GM18498 (cell line): ENCODE results near the gene RYR1.
"Not testable (repeated sequence)": the region's sequence is repeated elsewhere in the genome, so short reads cannot be mapped to it uniquely, and the experiment has no call there.

Source experiments
- ATAC-seq: cut with Tn5 transposase; IDR thresholded peaks from one replicate; pipeline ENCODE4 v1.9.1; 2021; ENCODE audit warnings: mild to moderate bottlenecking, moderate library complexity; ENCODE audit not compliant: unreplicated experiment

Gene RYR1

DNA sequence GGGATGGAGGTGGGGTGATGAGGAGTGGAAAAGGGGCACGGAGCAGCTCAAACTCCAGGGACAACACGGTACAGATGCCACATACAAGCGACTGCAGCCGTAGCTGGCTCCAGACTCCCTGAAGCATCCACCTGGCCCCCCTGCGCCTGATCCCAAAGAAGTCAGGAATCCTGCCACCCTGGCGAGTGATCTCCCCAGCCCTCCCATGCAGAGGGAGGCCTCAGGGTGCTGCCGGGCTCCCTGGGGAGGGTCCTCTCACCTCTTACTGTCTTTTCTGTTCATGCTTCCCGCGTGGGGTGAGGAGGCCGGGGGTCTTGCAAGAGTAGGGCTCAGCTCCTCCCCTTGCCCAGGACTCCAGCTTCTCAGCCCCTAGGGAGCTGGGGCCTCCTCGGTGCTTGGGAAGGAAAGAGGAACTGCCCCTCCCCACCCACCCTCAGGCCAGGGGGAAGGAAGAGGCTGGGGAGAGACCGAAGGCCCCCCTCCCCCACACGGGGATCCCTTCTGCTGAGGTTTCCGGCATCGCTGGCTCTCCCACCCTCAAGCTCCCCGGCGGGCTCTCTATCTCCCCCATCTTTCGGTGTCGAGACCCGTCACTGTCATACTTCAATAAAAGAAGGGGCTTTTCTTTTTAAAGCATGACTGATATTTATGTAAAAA, 7.6 kb upstream of the RYR1 start, which contains the start of gene RASGRP4:
RASGRP4 (minus strand) TSS at position 410 of the 657 bp plus-strand sequence; CDS start at position 282, 128 bp downstream.
- ATAC-seq = no peak

DNA sequence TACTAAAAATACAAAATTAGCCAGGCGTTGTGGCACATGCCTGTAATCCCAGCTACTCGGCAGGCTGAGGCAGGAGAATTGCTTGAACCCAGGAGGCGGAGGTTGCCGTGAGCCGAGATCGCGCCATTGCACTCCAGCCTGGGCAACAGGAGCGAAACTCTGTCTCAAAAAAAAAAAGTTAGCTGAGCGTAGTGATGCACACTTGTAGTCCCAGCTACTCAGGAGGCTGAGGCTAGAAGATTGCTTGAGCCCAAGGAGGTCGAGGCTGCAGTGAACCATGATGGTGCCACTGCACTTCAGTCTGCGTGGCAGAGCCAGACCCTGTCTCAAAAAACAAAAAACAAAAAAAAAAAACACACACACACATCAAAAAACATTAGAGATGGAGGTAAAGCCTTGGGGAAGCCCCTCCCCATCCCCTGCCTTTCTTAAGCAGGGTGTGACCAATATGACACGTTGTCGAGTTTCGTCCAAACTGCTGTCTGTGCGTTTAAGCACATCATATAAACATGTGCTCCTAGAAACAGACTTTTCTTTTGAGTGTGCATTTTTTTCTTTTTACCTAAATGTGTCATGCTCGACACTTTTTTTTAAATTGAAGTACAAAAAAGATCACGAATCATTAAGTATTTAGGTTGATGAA, 6.3 kb upstream of the RYR1 start:
- ATAC-seq = not testable (repeated sequence)

DNA sequence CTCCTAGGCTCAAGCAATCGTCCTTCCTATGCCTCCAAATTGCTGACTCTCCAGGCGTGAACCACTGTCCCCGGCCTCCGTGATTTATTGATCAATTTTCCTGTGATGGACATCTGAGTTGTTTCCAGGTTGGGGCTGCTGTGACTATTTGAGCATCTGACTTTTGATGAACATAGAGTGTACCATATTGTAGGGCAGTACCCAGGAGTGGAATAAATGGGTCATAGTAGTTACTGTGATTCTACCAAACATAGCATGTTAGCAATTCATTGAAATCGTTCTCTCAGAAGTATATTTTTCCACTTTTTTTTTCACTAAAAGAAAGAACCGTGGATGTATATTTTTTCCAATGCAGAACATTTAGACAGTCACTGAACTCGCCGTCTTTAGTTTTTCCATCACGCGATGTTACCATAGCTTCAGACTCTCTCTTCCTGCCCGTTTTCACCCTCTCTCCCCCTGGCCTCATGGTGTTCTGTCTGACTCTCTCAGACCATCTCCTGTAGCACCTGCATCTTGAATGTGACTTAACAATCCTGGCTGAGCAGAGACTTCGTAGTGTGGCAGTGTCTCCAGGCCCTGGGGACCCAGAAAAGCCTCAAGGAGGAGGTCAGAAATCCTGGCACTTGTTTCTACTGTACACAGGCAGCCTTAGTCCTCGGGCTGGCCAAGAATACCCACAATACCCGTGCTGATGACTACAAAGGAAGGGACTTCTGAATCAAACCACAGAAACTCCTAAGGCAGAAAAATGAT, 4.3 kb upstream of the RYR1 start:
- no peak for ATAC-seq

DNA sequence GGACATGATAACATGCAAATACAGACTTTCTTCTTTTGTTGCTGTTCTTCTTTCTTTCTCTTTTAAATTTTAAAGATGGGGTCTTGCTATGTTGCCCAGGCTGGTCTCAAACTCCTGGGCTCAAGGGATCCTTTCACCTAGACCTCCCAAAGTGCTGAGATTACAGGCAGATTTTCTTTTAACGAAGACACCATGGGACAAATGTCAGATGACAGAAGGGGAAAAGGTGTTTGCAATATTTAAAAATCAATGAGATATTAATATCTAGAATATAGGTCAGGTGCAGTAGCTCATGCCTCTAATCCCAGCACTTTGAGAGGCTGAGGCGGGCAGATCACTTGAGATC, 3.7 kb upstream of the RYR1 start:
- no peak for ATAC-seq

DNA sequence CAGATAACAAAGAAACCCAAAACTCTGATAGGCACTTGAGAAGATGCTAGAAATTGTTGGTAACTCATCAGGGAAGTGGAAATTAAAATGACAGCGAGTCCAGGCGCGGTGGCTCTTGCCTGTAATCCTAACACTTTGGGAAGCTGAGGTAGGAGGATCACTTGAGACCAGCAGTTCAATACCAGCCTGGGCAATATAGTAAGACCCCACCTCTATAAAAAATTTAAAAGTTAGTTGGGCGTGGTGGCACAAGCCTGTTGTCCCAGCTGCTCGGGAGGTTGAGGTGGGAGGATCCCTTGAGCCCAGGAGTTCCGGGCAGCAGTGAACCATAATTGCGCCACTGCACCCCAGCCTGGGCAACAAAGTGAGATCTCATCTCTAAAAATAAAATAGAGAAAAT, 2.6 kb upstream of the RYR1 start:
- ATAC-seq = no peak

DNA sequence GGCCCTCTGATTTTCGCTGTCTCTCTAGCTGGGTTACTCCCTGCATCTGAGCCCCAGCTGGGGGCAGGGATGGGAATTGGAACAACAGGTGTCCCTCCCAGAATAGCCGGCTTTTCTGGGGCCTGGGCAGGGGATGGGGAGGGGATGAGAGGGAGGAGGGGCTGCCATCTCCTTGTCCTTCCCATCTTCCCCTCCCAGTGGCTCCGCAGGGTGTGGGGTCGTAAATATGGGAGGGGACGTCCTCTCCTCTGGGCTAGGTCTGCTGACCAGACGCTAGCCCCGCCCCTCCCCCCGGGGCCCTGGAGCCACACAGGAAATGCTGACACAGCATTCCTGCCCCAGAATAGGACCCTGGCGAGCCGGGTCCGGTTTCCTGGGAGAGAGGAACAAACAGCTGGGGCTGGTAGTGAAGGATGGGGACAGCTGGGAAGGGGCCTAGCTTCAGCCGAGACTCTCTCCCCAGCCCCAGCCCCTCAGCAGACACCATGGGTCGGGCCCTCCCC, 1.1 kb downstream of the RYR1 start:
- ATAC-seq = no peak

DNA sequence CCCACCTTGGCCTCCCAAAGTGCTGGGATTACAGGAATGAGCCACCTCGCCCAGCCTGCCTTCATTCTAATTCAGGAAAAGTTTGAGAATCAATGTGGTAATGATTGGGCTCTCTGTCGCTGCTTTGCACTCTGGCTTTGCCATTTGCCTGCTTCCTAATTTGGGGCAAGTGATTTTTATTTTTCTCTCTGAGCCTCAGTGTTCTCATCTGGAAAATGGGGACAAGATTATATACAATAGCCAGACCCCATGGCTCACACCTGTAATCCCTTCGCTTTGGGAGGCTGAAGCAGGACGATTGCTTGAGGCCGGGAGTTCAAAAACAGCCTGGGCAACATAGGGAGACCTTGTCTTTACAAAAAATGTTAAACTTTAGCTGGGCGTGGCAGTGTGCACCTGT, 3.8 kb downstream of the RYR1 start:
- ATAC-seq = no peak

DNA sequence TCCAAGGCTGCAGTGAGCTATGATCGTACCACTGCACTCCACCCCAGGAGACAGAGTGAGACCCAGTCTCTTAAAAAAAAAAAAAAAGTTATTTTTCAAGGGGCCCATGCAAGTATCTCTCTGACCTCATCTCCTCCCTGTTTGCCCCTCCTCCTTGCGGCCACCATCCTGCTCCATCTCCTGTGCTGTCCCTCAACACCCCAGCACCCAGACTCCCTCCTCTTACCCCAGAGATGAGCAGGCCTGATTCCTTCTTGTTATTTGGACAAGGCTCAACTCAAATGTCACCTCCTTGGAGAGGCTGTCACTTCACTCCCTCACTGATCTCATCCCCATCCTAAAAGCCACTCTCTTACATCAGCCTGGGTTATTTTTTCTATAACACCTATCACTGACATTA, 4.4 kb downstream of the RYR1 start:
- no peak for ATAC-seq

DNA sequence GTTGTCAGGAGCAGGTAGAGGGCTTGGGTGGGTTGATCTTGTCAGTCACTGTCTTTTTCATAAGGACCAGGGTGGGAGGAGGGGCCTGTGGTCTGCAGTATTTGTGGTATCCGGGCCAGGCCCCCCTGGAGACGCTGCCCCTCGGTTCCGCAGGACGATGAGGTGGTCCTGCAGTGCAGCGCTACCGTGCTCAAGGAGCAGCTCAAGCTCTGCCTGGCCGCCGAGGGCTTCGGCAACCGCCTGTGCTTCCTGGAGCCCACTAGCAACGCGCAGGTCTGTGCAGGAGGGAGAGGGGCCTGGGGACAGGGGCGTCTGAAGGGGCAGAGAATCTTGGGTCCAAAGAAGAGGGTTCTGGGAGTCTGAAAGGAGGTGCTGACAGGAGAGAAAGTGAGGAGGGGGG, 7.1 kb downstream of the RYR1 start:
- ATAC-seq = no peak

DNA sequence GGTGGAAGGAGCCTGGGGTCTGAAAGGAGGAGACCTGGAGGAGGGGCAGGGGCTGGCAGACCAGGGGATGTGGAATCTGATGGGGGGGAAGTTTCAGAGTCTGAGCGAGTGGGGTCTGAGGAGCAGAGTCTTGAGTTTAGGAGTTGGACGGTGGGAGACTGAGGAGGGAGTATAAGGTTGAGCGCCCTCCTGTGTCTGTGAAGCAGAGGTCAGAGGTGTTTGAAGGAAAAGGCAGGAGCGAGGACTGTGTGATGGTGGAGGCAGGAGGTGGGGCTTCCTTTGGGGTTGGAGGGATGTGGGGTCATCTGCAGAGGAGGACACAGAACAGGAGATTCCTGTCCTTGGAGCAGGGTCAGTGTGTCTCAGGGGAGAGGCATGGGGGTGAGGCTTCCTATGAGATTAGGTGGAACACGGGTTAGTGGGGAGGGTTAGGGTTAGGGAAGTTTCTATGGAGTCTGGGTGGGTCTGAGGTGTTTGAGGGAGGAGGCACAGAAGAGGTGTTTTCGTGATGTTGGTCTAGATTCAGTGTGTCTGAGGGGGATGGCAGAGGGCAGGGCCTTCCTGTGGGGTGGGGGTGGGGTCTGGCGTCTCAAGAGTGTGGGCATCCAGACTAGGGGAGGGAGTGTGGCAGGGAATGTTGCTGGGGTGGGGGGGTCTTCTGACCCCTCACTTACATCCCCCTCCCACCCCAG, 8.3 kb downstream of the RYR1 start:
- no peak for ATAC-seq

DNA sequence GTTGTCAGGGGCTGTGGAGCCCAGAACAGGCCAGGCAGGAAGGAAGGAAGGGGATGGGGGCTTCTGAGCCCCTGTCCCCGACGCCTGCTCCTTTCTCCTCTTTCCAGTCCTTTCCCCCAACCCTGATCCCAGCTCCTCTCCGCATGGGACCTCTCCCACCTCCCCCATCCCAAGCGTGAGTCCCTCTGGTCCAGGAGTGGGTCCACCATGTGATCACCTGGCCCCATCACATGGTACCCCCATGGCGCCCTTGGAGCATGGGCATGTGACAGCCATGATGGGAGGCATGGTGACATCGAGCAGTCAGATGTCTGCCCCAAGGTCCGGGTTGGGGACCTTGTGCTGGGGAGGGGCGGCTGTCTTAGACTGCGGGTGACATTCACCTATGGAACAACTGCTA, 9.2 kb downstream of the RYR1 start:
- ATAC-seq = no peak

DNA sequence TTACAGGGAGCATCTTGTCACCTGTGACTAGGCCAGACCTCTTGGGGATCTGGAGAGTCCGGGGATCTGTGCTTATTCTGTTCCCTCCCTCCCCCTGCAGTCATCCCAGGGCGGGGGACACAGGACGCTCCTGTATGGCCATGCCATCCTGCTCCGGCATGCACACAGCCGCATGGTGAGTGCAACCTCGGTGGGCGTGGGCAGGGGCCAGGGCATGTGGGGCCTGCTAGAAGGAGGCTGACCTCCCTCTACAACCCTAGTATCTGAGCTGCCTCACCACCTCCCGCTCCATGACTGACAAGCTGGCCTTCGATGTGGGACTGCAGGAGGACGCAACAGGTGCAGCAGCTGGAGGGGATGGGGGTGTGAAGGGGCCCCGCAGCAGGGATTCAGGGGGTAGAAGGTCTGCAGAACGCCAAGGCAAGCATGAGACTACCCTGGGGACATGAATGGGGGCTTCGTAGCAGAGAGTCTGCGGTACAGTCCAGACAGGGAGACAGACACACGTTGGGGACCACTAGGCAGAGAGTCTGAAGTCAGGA, 10.0 kb downstream of the RYR1 start:
- no peak for ATAC-seq

DNA sequence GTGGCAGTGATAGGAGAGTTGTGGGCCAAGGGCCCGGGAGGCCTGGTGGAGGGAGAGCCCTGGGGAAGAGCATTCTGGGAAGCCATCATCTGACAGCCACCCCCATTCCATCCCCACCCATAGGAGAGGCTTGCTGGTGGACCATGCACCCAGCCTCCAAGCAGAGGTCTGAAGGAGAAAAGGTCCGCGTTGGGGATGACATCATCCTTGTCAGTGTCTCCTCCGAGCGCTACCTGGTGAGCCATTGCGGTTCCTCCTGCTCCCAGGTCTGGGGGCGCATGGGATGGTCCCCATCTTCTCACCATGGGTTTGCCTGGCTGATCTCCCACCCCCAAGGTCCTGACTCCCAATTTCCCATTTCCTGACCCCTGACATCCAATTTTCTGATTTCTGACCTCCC, 10.5 kb downstream of the RYR1 start:
- ATAC-seq = no peak

DNA sequence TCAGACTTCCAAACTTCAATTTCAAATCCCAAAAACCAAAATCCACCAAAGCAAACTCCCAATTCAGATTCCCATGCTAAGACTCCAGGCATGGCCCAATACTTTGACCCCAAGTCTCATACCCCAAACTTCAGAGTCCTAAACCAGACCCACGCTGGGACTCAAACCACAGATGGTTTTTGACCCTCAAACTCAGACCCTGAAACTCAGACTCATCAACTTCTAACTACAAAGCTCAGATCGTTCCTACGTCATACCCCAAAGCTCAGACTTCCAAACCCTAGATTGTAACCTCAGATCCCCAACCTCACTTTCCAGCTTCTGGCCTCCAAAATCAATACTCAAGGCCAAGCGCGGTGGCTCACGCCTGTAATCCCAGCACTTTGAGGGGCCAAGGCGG, 11.9 kb downstream of the RYR1 start:
- no peak for ATAC-seq

DNA sequence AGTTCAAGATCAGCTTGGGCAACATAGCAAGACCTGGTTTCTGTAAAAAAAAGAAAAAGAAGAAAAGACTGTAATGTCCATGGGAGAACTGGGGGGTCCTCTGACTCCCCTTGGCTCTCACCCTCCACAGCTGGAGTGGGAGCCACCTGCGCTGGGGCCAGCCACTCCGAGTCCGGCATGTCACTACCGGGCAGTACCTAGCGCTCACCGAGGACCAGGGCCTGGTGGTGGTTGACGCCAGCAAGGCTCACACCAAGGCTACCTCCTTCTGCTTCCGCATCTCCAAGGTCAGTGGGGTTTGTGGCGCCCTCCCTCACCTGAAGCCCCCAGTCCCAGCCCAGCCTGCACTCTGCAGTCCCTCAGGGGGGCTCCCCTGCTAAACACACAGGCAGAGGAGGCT, 14.7 kb downstream of the RYR1 start:
- ATAC-seq = no peak

DNA sequence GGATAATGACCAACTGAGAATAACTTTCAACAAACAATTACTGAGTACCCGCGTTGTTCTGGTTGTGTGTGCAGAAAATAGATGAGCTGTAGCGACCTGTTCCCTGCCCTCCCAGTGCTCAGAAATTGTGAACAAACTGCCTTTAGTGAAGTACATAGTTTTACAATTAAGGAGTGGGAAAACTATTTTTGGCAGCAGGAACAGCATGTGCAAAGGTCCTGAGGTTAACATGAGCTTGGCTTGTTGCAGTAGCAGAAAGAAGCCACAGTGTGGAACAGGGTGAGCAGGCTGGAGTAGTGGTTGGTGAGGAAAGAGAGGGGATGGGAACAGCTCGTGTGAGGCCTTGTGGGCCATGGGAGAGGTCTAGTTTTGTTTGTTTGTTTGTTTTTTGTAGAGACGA, 16.0 kb downstream of the RYR1 start:
- no peak for ATAC-seq

DNA sequence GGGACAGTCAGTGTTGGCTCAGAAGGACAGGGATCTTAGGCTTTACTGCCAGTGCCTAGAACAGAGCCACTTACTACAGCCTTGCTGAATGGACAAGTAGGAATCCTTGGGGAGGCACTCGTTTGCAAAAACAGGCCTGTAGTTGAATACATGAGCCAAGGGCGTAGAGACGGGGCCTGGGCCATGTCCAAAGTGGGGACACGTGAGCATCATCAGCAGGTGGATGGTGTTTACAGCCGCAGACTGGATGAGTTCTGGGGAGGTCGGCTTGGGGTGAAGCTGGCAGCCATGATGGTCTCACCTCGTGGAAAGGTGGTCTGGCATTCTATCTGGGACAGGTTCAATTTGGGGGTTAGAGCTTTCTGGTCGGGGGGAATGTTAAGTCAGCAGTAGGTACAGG, 17.5 kb downstream of the RYR1 start:
- ATAC-seq = no peak

DNA sequence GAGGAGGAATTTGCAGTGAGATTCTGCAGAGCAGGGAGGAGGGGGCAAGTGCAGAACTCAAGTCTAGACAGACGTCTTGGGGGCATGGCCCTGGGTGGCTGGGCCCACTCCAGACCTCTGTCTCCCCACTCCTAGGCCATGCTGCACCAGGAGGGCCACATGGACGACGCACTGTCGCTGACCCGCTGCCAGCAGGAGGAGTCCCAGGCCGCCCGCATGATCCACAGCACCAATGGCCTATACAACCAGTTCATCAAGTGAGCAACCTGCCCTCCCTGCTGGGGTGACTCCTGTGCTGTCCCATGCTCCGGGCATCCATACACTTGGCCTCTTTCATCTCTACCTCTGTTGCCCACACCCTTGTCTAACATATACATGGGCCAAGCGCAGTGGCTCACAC, 18.1 kb downstream of the RYR1 start:
- ATAC-seq = no peak

DNA sequence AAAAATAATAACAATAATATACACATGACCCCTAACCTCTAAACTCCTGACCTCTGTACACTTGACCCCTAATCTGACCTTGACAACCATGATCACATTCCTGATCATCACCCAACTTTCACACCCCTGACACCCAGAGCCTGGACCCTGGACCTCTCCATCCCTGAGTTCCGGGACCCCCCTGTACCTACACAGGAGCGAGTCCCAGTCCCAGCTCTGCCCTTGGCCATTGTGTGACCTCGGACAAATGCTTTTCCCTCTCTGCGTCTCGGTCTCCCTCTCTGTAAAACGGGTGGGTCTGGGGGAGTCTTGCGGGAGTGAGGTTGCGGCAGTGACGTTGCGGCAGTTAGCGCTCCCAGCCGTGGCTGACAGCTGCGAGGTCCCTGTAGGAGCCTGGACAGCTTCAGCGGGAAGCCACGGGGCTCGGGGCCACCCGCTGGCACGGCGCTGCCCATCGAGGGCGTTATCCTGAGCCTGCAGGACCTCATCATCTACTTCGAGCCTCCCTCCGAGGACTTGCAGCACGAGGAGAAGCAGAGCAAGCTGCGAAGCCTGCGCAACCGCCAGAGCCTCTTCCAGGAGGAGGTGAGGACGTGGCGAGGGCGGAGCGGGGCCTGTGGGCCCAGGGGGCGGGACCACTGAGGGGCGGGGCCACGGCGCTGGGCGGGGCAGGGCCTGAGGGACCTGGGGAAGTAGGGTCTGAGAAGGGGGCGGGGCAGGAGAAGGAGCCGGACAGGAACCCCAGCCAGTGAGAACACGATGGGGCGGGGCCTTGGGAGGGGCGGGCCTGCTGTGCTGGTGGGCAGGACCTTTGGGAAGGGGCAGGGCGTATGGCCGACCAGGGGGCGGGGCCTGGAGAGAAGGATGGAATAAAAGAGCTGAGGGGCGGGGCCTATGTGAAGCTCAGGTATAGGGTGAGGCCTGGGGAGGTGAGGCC, 19.2 kb downstream of the RYR1 start:
- no peak for ATAC-seq

DNA sequence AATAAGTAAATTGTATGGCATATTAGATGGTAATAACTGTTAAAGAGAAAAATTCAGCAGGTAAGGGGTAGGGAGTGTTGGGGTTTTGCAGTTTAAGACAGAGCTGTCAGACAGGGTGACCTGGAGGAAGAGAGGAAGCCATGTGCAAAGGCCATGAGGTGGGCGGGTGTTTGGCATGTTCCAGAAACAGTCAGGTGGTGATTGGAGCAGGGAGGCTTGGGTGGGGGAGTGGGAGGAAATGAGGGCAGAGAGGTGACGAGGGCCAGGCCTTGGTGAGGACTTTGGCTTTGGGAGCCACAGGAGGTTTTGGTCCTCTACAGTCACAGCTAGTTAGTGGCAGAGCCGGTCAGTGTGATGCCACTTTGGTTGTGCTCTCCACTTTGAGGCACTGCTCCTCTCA, 20.1 kb downstream of the RYR1 start:
- ATAC-seq = no peak
